Mesothelial cell of epicardium (in vitro differentiated cells): ENCODE results near the gene PCYOX1L. TPM values are rescaled to one million over a fixed set of nuclear protein-coding genes. Genes with fewer than 3 reads are reported as not detected.
A peak's percentile ranks its signal among the peaks of the same experiment; 100 is the strongest.

ENCODE experiments used
- DNase-seq, 2 experiments: peaks; one replicate each; pipeline ENCODE4 v3.0.0; 2021; ENCODE audit warnings: low spot score in 2 of 2; ENCODE audit not compliant: unreplicated experiment in 2 of 2
- H3K27ac Mint-ChIP-seq: 2 replicates; pipeline ENCODE4 v1.8.0; 2021; ENCODE audit warnings: mixed read lengths
- H3K27me3 Mint-ChIP-seq: 2 replicates; pipeline ENCODE4 v1.8.0; 2021; ENCODE audit warnings: low read depth, mixed read lengths
- H3K36me3 Mint-ChIP-seq: 2 replicates; pipeline ENCODE4 v1.8.0; 2021; ENCODE audit warnings: mixed read lengths
- H3K4me1 Mint-ChIP-seq: 2 replicates; pipeline ENCODE4 v1.8.0; 2021; ENCODE audit warnings: mixed read lengths
- H3K4me3 Mint-ChIP-seq: 2 replicates; pipeline ENCODE4 v1.8.0; 2021; ENCODE audit warnings: mild to moderate bottlenecking, moderate library complexity, mixed read lengths
- H3K9me3 Mint-ChIP-seq: 2 replicates; pipeline ENCODE4 v1.8.0; 2021; ENCODE audit warnings: mixed read lengths
- CTCF ChIP-seq: fragments of 200-600 bp; sonication (generic); IDR thresholded peaks from one replicate; pipeline ENCODE4 v1.5.0; 2021; ENCODE audit warnings: antibody characterized with exemption; ENCODE audit not compliant: unreplicated experiment
- total RNA-seq: library from RNA; stranded (reverse); gene quantifications from 3 replicates; pipeline ENCODE4 v1.2.1, GENCODE V29; 2021

PCYOX1L gene
- total RNA-seq, 1 donor from 2014 or later, result 23.2 TPM

- no peaks in the 10 kb centered on the region for H3K9me3 Mint-ChIP-seq
- no peaks in the 10 kb centered on the region for H3K36me3 Mint-ChIP-seq
- H3K27me3 Mint-ChIP-seq, result no peaks in the 10 kb centered on the region
- peak overlapping the region; percentile 77 for H3K27ac Mint-ChIP-seq
- no peak for DNase-seq
- H3K4me3 Mint-ChIP-seq, result no peak overlapping the region
- H3K4me1 Mint-ChIP-seq, result peaks cover 45% of the 10 kb centered on the region
- TF ChIP-seq CTCF, result no peak
These were observed 35.3 kb upstream of the PCYOX1L start for GRCh38 chr5:149322518-149322917.

DNA sequence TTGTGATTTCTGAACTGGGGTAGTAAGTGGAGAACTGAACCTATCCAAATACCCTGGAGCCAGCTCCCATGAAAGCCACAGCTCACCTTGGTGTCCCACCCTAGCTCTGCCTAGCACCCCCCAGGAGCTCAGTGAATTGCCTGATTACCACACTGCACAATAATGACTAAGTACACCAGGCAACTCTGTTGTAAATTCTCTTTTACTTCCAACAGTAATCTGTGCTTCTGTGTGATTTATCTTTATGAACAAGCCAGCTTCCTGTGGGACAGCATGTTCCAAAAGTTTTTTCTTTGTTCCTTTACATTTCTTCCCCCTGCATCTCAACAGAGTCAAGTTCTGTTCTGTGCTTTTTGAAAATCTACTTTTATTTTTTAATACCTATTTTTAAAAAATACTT is 34.6 kb upstream of the PCYOX1L start:
- Mint-ChIP-seq H3K27ac (peak overlapping the region; percentile 77), H3K4me3 (no peak overlapping the region), H3K27me3 (no peaks in the 10 kb centered on the region), H3K4me1 (peaks cover 45% of the 10 kb centered on the region), H3K9me3 (no peaks in the 10 kb centered on the region), H3K36me3 (no peaks in the 10 kb centered on the region)
- no peak for DNase-seq
- TF ChIP-seq CTCF, result no peak

DNA sequence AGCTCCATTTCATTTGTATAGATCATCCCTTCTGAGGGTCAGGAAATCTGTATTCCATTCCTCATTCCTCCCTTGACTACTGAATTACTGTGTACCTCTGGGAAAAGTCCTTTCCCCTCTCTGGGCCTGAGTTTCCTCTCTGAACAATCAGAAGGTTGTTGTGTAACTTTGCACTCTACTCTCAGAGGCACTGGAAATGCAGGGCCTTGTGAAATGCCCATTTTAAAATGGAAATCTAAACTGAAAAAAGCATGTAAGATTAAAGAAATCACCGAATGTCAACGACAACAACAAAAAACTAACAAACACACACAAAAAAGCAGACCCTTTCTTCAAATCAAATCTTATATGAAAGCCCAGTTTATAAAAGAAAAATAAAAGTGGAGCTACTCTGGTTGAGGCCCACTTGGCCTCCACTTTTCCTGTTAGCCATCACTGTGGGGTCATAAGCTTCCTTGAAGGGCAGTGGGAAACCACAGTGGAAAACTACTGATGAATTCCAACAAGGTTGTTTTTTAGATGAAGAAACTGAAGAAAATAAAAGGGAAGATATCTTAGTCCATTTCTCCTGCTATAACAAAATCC is 34.1 kb upstream of the PCYOX1L start:
- no peaks in the 10 kb centered on the region for H3K27me3 Mint-ChIP-seq
- H3K9me3 Mint-ChIP-seq, result no peaks in the 10 kb centered on the region
- no peak for DNase-seq

DNA sequence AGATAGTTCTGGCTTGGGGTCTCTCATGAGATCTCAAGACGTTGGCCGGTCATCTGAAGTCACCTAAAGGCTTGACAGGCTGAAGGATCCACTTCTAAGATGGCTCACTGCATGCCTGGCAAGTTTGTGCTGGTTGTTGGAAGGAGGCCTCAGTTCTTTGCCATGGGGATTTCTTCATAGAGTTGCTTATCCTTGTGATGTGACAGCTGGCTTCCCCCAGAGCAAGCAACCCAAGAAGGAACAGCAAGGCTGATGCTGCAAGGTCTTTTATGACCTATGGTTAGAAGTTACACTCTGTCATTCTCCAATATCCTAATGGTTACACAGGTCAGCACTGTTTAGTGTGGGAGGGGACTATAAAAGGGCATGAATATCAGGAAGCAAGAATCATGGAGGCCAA is 33.2 kb upstream of the PCYOX1L start:
- Mint-ChIP-seq H3K27me3 (no peaks in the 10 kb centered on the region), H3K4me1 (peaks cover 45% of the 10 kb centered on the region), H3K9me3 (no peaks in the 10 kb centered on the region), H3K36me3 (no peaks in the 10 kb centered on the region), H3K4me3 (no peak overlapping the region), H3K27ac (peak overlapping the region; percentile 14)
- no peak for TF ChIP-seq CTCF
- DNase-seq, result no peak

More for the DNA sequence above, 34.1 kb upstream of the PCYOX1L start:
- TF ChIP-seq CTCF, result no peak
- Mint-ChIP-seq H3K36me3 (no peaks in the 10 kb centered on the region), H3K4me1 (peaks cover 45% of the 10 kb centered on the region), H3K27ac (peak overlapping the region; percentile 73), H3K4me3 (no peak overlapping the region)

GRCh38 chr5:149325166-149325735 is 32.6 kb upstream of the PCYOX1L start:
- no peak for TF ChIP-seq CTCF
- Mint-ChIP-seq H3K9me3 (no peaks in the 10 kb centered on the region), H3K27me3 (no peaks in the 10 kb centered on the region), H3K4me1 (peaks cover 39% of the 10 kb centered on the region), H3K36me3 (no peaks in the 10 kb centered on the region), H3K27ac (peak overlapping the region; percentile 51), H3K4me3 (no peak overlapping the region)
- no peak for DNase-seq
